Effector memory CD4-positive, alpha-beta T cell (primary cell): Measurements from ENCODE around the gene STK24.
"Not testable (repeated sequence)": the region's sequence is repeated elsewhere in the genome, so short reads cannot be mapped to it uniquely, and the experiment has no call there.

ENCODE experiments used
- DNase-seq, 3 donors: peaks; one replicate each; pipeline ENCODE4 v3.0.0-alpha.2; 2020
- H3K27ac ChIP-seq: 2 replicates; pipeline ENCODE4 v1.7.0; 2013; ENCODE audit warnings: mild to moderate bottlenecking, low read length, moderate library complexity; ENCODE audit not compliant: insufficient read depth, poor library complexity, severe bottlenecking
- H3K27me3 ChIP-seq: replicated peaks from 2 replicates; pipeline ENCODE4 v1.7.0; 2013; ENCODE audit warnings: mild to moderate bottlenecking, low read length; ENCODE audit not compliant: insufficient read depth, control insufficient read depth, poor library complexity, severe bottlenecking
- H3K36me3 ChIP-seq: 2 replicates; pipeline ENCODE4 v1.7.0; 2013; ENCODE audit warnings: mild to moderate bottlenecking, low read length, moderate library complexity; ENCODE audit not compliant: control insufficient read depth, insufficient read depth
- H3K4me1 ChIP-seq: 2 replicates; pipeline ENCODE4 v1.7.0; 2013; ENCODE audit warnings: low read length, mild to moderate bottlenecking; ENCODE audit not compliant: control insufficient read depth, insufficient read depth, poor library complexity, severe bottlenecking
- H3K4me3 ChIP-seq: 2 replicates; pipeline ENCODE4 v1.7.0; 2013; ENCODE audit warnings: low read length, low read depth, mild to moderate bottlenecking; ENCODE audit not compliant: insufficient read depth, poor library complexity, severe bottlenecking
- H3K9me3 ChIP-seq: 2 replicates; pipeline ENCODE4 v1.7.0; 2013; ENCODE audit warnings: mild to moderate bottlenecking, low read length, moderate library complexity; ENCODE audit not compliant: control insufficient read depth
- total RNA-seq, 3 donors: gene quantifications; one replicate each; lab custom pipeline; 2026; lab: John Stamatoyannopoulos, UW

The STK24 gene
- 202 to 210 (median 208) reads per million in 3 donors for total RNA-seq

DNA sequence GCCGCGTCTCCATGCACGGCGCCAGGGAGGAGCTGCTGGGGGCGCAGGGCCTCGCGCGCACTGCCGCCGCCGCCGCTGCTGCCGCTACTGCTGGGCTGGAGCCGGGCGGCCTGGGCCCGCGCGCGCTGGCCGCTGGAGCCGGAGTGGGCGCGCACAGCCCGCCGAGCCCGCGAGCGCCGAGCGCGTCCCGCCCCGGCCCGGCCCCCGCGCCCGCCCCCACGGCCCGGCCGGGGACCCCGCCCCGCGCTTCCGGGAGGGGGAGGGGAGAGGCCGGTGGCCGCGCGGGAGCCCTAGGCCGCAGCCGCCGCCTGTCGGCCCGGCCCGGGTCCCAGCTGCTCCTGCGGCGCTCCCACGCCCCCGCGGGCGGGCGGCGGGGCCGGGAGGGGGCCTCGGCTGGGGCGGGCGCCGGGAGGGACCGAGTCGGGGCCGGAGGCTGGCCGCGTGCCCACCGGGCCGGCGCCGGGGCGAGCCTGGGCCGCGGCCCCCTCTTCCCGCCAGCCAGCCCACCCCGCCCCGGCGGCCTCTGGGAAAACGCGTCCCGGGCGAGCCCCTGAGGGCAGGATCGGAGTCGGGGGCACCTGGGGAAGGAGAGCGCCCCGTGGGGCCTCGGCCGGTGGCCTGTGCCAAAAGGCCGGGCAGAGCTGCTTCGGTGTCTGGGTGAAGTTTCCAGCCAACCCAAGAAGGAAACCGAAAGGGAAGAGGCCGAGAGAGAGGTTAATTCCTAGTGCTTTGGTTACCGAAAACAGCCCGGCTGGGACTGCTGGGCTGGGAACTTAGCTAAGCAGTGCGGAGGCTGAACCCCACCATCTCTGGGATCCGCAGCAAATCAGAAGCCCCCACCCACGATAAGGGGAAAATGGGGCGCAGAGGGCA, at the start of gene STK24:
Gene STK24, minus strand, starts transcription at position 145 of the 873 bp plus-strand sequence. CDS start 321 bp downstream, outside the sequence.
- DNase-seq, result peak; percentile 32 to 53 (median 50)
- Histone ChIP-seq H3K36me3 (no peaks in the 10 kb centered on the region), H3K27me3 (no peaks in the 10 kb centered on the region), H3K4me3 (peak within 1 kb of the TSS; percentile 94), H3K4me1 (peaks cover 22% of the 10 kb centered on the region), H3K27ac (peak within 1 kb of the TSS; percentile 83), H3K9me3 (no peaks in the 10 kb centered on the region)

DNA sequence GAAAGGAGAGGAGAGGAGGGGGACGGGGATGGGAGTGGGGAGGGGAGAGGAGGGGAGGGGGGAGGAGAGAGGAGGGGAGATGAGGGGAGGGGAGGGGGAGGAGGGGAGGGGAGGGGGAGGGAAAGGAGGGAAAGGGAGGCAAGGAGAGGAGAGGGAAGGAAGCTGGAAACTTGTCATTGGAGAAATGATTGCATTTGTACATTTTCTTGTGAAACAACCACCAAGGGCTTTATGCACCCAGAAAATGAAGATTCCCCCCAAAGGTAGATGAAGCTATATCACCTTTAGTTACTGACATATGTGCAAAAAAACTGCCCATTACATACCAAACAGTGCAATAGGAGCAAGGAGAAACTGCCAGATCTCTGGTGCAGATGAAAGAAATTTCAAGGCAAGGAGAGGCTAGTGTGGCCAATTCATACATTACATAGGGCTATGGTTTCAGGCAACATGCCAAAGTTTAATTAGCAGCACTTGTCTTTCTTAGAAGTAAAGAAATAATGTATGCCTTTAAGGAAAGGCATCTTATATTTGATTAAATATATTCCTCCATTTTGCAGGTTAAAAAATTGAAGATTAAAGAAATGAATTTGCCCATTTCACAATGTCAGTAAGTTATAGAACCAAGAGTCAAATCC, 49.5 kb upstream of the STK24 start:
- no peaks in the 10 kb centered on the region for H3K36me3 ChIP-seq
- DNase-seq, result no peak
- no peaks in the 10 kb centered on the region for H3K27me3 ChIP-seq
- no peaks in the 10 kb centered on the region for H3K9me3 ChIP-seq
- no peak overlapping the region for H3K4me3 ChIP-seq
- no peak overlapping the region for H3K27ac ChIP-seq
- H3K4me1 ChIP-seq, result no peaks in the 10 kb centered on the region

DNA sequence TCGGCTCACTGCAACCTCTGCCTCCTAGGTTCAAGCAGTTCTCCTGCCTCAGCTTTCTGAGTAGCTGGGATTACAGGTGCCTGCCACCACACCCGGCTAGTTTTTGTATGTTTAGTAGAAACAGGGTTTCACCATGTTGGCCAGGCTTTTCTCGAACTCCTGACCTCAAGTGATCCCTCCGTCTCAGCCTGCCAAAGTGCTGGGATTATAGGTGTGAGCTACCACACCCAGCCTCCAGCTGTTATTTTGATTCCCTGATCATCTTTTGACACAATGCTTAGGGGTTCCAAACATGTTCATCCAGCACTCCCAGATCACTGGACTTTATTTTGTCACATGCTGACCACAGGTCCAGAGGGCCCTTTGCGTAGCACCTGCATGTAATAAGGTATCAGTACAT, 47.7 kb upstream of the STK24 start:
- not testable (repeated sequence) for H3K27me3 ChIP-seq, H3K27ac ChIP-seq, H3K36me3 ChIP-seq, H3K4me3 ChIP-seq, H3K9me3 ChIP-seq, DNase-seq, H3K4me1 ChIP-seq

DNA sequence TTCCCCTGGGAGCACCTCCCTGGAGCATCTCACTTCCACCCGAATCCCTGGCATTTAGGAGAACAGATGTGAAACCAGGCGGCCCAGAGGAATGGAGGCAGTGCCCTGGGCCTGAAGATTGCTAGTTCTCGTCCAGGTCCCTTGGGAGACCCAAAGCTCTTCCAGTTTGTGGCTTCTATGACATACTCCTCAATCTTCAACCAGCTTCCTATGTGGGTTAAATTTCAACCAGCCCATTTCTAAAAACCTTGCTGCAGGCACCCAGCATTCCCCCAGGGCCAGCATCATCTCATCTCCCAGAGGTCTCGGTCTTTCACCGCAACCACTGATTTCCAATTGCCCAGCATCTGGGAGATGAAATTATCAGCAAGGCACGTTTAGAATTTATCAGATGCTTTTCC, 46.0 kb upstream of the STK24 start:
- Histone ChIP-seq H3K27me3 (no peaks in the 10 kb centered on the region), H3K4me3 (no peak overlapping the region), H3K4me1 (no peaks in the 10 kb centered on the region), H3K9me3 (no peaks in the 10 kb centered on the region), H3K27ac (no peak overlapping the region), H3K36me3 (no peaks in the 10 kb centered on the region)
- no peak for DNase-seq

DNA sequence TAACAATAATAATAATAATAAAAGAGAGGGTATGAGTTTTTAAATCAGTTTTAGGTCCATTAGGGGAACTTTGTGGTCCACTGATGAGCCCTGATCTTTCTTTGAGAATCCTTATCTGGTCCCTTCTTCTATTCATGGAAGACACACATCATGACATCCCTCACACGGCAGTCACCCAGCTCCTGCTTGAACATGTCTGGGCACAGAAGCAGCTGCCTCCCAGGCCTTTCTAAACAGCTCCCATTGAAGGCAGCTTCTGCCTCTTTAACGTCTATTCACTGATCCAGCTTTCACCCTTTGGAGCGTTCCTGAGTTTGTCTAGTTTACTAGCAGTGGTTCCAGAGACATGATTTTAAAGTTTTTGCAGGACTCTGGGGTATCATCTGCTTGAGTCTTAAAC, 42.6 kb upstream of the STK24 start:
- H3K4me1 ChIP-seq, result no peaks in the 10 kb centered on the region
- H3K9me3 ChIP-seq, result no peaks in the 10 kb centered on the region
- H3K4me3 ChIP-seq, result no peak overlapping the region
- DNase-seq, result no peak
- H3K36me3 ChIP-seq, result no peaks in the 10 kb centered on the region
- no peak overlapping the region for H3K27ac ChIP-seq
- no peaks in the 10 kb centered on the region for H3K27me3 ChIP-seq

DNA sequence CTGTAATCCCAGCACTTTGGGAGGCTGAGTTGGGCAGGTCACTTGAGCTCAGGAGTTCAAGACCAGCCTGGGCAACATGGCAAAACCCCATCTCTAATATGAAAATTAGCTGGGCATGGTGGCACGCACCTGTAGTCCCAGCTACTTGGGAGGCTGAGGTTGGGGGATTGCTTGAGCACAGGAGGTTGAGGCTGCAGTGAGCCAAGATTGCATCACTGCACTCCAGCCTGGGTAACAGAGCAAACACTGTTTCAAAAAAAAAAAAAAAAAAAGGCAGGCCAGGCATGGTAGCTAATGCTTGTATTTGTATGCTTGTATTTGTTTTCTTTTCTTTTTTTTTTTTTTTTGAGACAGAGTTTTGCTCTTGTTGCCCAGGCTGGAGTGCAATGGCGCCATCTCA, 38.7 kb upstream of the STK24 start:
- not testable (repeated sequence) for DNase-seq, H3K9me3 ChIP-seq, H3K4me3 ChIP-seq, H3K27me3 ChIP-seq, H3K4me1 ChIP-seq, H3K27ac ChIP-seq, H3K36me3 ChIP-seq

DNA sequence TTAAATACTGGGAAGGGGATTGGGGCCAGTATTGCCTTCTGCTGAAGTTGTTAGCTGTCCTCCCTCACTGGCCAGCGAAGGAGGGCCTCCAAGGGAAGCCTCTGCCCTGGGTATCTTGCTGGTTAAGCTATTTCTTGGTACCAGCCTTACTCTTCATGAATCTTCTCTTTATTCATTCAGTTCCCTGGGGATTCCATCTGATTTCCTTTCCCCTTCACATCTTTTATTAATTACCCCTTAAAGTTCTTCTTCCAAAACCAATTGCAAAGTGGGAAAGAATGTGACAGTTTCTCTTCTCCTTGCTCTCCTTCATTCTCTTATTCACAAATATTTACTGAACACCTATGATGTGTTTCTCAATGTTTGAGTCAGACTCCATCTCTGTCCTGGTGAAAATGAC, 36.7 kb upstream of the STK24 start:
- DNase-seq, result no peak
- H3K27ac ChIP-seq, result no peak overlapping the region
- no peaks in the 10 kb centered on the region for H3K36me3 ChIP-seq
- H3K9me3 ChIP-seq, result no peaks in the 10 kb centered on the region
- no peaks in the 10 kb centered on the region for H3K4me1 ChIP-seq
- no peaks in the 10 kb centered on the region for H3K27me3 ChIP-seq
- no peak overlapping the region for H3K4me3 ChIP-seq

DNA sequence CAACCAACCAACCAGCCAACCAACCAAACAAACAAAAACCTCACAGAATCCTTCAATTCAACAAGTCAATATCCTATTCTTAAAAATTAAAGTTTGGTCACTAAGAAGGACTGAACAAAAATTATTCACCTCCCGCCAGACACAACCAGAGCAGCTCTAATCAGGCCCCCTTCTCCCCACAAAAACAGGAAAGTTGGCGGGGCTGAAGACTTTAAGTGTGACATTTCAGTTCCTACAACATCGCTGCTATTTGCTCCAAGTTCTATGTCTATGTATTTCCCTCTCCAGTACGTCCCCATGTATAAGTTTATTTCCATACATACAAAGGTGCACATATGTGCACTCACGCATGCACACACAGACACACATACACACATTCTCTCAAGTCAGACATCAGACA, 32.8 kb upstream of the STK24 start:
- no peaks in the 10 kb centered on the region for H3K27me3 ChIP-seq
- H3K4me1 ChIP-seq, result no peaks in the 10 kb centered on the region
- no peak for DNase-seq
- no peaks in the 10 kb centered on the region for H3K36me3 ChIP-seq
- H3K9me3 ChIP-seq, result no peaks in the 10 kb centered on the region
- no peak overlapping the region for H3K4me3 ChIP-seq
- no peak overlapping the region for H3K27ac ChIP-seq

DNA sequence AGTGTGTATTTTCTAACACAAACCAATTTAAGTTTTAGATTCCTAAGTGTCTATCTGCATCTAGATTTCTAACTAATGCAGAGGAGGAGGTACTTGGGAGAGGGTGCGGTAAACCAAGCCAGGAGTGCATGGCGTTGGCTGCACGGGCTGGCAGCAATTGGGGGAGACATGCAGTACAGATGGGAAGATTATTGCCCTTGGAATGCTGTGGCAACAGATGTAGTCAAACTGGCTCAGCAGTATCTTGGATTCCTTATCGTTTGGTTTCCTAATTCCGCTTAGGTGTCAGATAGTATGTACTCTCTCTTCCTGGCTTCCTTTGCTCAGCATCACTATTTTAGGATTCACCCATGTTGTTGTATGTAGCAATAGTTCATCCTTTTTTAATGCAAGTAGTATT, 29.4 kb upstream of the STK24 start:
- no peak for DNase-seq
- no peaks in the 10 kb centered on the region for H3K9me3 ChIP-seq
- no peak overlapping the region for H3K4me3 ChIP-seq
- no peak overlapping the region for H3K27ac ChIP-seq
- H3K4me1 ChIP-seq, result no peaks in the 10 kb centered on the region
- H3K27me3 ChIP-seq, result no peaks in the 10 kb centered on the region
- no peaks in the 10 kb centered on the region for H3K36me3 ChIP-seq
